Measurements from ENCODE around the gene CADM2. TPM values are rescaled to one million over a fixed set of nuclear protein-coding genes. Genes with fewer than 3 reads are reported as not detected.

The CADM2 gene
- total RNA-seq, 1 experiment from 2014 or later, result not detected

- no peaks in the 10 kb centered on the region for H3K36me3 Mint-ChIP-seq (ENCODE audit: insufficient read depth, unreplicated experiment)
- Histone ChIP-seq H3K4me3 (ENCODE audit: low read depth, low read length) (no peak overlapping the region), H3K27me3 (replicated peaks; ENCODE audit: control insufficient read depth, insufficient read depth, low read length) (no peaks in the 10 kb centered on the region), H3K36me3 (ENCODE audit: control insufficient read depth, insufficient read depth, low read length) (no peaks in the 10 kb centered on the region), H3K9me3 (no peaks in the 10 kb centered on the region), H3K4me1 (no peaks in the 10 kb centered on the region)
- no peaks in the 10 kb centered on the region for H3K27me3 Mint-ChIP-seq (ENCODE audit: insufficient read depth, unreplicated experiment)
- no peak overlapping the region for H3K4me3 Mint-ChIP-seq (ENCODE audit: unreplicated experiment)
- no peak for DNase-seq
- no peak for TF ChIP-seq CTCF (IDR thresholded peaks at IDR 0.05; ENCODE audit: insufficient read depth in 1 of 2, low read depth in 1 of 2, low read length in 1 of 2, severe bottlenecking in 1 of 2, unreplicated experiment in 1 of 2)
- H3K27ac Mint-ChIP-seq (ENCODE audit: unreplicated experiment), result no peak overlapping the region
- H3K9me3 Mint-ChIP-seq (ENCODE audit: unreplicated experiment), result peaks cover 14% of the 10 kb centered on the region
- no peaks in the 10 kb centered on the region for H3K4me1 Mint-ChIP-seq (ENCODE audit: low read depth, unreplicated experiment)
- no TSS peak for BruUV-seq (replicated peaks)
- intact Hi-C loops (cut with micrococcal nuclease; ENCODE audit: unreplicated experiment), result no loop called here
- ChIA-PET CTCF (no interaction called here), POLR2A (no interaction called here)
Observed at GRCh38 chr3:86087160-86087871, 1128.5 kb downstream of the CADM2 start.

- Mint-ChIP-seq H3K27ac (ENCODE audit: unreplicated experiment) (no peak overlapping the region), H3K27me3 (ENCODE audit: insufficient read depth, unreplicated experiment) (no peaks in the 10 kb centered on the region), H3K4me3 (ENCODE audit: unreplicated experiment) (no peak overlapping the region), H3K4me1 (ENCODE audit: low read depth, unreplicated experiment) (no peaks in the 10 kb centered on the region), H3K36me3 (ENCODE audit: insufficient read depth, unreplicated experiment) (no peaks in the 10 kb centered on the region), H3K9me3 (ENCODE audit: unreplicated experiment) (peaks cover 11% of the 10 kb centered on the region)
- no peak overlapping the region for H3K4me3 ChIP-seq (ENCODE audit: low read depth, low read length)
- no peak for DNase-seq
- no peaks in the 10 kb centered on the region for H3K9me3 ChIP-seq
- no peaks in the 10 kb centered on the region for H3K27me3 ChIP-seq (replicated peaks; ENCODE audit: control insufficient read depth, insufficient read depth, low read length)
- no peaks in the 10 kb centered on the region for H3K4me1 ChIP-seq
- CTCF ChIA-PET, result no interaction called here
- no peaks in the 10 kb centered on the region for H3K36me3 ChIP-seq (ENCODE audit: control insufficient read depth, insufficient read depth, low read length)
- TF ChIP-seq CTCF (IDR thresholded peaks at IDR 0.05; ENCODE audit: insufficient read depth in 1 of 2, low read depth in 1 of 2, low read length in 1 of 2, severe bottlenecking in 1 of 2, unreplicated experiment in 1 of 2), result no peak
- BruUV-seq (replicated peaks), result no TSS peak
- intact Hi-C loops (cut with micrococcal nuclease; ENCODE audit: unreplicated experiment), result no loop called here
- POLR2A ChIA-PET, result no interaction called here
Observed at GRCh38 chr3:86104154-86104553, 1145.4 kb downstream of the CADM2 start.

DNA sequence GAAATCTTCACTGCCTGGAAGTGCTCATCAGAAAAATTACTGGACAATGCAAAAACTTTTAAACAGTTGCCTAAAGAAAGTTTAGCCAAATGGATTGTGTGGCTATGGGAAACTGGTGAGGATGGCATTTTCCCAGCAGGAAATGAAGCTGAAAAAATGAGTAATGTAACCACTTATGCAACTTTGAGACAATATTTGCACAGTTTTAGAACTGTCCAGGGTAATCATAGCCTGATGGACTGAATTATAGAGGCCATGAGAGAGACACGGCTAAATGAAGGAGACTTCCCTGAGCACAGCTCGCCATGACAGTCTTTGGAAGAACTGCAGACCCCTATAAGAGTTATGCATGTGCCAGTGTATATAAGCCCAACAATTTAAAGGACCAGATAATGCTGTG is 1150.6 kb downstream of the CADM2 start:
- DNase-seq, result no peak
- Histone ChIP-seq H3K36me3 (ENCODE audit: control insufficient read depth, insufficient read depth, low read length) (no peaks in the 10 kb centered on the region), H3K4me1 (no peaks in the 10 kb centered on the region), H3K27me3 (replicated peaks; ENCODE audit: control insufficient read depth, insufficient read depth, low read length) (no peaks in the 10 kb centered on the region), H3K9me3 (no peaks in the 10 kb centered on the region), H3K4me3 (ENCODE audit: low read depth, low read length) (no peak overlapping the region)
- Mint-ChIP-seq H3K27ac (ENCODE audit: unreplicated experiment) (no peak overlapping the region), H3K4me1 (ENCODE audit: low read depth, unreplicated experiment) (no peaks in the 10 kb centered on the region), H3K4me3 (ENCODE audit: unreplicated experiment) (no peak overlapping the region), H3K36me3 (ENCODE audit: insufficient read depth, unreplicated experiment) (no peaks in the 10 kb centered on the region), H3K27me3 (ENCODE audit: insufficient read depth, unreplicated experiment) (no peaks in the 10 kb centered on the region), H3K9me3 (ENCODE audit: unreplicated experiment) (peaks cover 27% of the 10 kb centered on the region)
- BruUV-seq (replicated peaks), result no TSS peak
- CTCF ChIA-PET, result no interaction called here
- POLR2A ChIA-PET, result no interaction called here
- no peak for TF ChIP-seq CTCF (IDR thresholded peaks at IDR 0.05; ENCODE audit: insufficient read depth in 1 of 2, low read depth in 1 of 2, low read length in 1 of 2, severe bottlenecking in 1 of 2, unreplicated experiment in 1 of 2)
- intact Hi-C loops (cut with micrococcal nuclease; ENCODE audit: unreplicated experiment), result no loop called here

Small RNA genes within 50 kb of the gene (microRNA-seq; reads per million reads assigned to microRNA genes)
- not detected for gene MIR5688

All from Caco-2 (cell line).